Esophagus muscularis mucosa (tissue), 4 donors: ENCODE measurements around the gene PTBP2. TPM values are rescaled to one million over a fixed set of nuclear protein-coding genes. Genes with fewer than 3 reads are reported as not detected.

ENCODE experiments used
- DNase-seq: peaks from one replicate; pipeline ENCODE4 v3.0.0-alpha.2; 2017; ENCODE audit errors: extremely low spot score
- H3K27ac ChIP-seq, 4 donors: fragments of 200-600 bp; sonication (generic); replicated peaks in 1 of 4; 1 replicate in 3 of 4; 2 replicates in 1 of 4; pipeline ENCODE4 v1.5.1; 2016 to 2019; ENCODE audit warnings: mild to moderate bottlenecking in 1 of 4
- H3K27me3 ChIP-seq, 4 donors: fragments of 200-600 bp; sonication (generic); one replicate each; pipeline versions ENCODE4 v1.5.1 to v1.6.0; 2016 to 2019
- H3K36me3 ChIP-seq, 4 donors: fragments of 200-600 bp; sonication (generic); one replicate each; pipeline ENCODE4 v1.5.1; 2016 to 2019
- H3K4me1 ChIP-seq, 4 donors: fragments of 200-600 bp; sonication (generic); one replicate each; pipeline ENCODE4 v1.5.1; 2016 to 2019
- H3K4me3 ChIP-seq, 4 donors: fragments of 200-600 bp; sonication (generic); 1 replicate in 2 of 4; 2 replicates in 2 of 4; pipeline ENCODE4 v1.5.1; 2016 to 2019; ENCODE audit warnings: mild to moderate bottlenecking in 4 of 4, moderate library complexity in 1 of 4
- H3K9me3 ChIP-seq, 4 donors: fragments of 200-600 bp; sonication (generic); 1 replicate in 3 of 4; 2 replicates in 1 of 4; pipeline ENCODE4 v1.5.1; 2016 to 2019
- CTCF ChIP-seq, 3 experiments: fragments of 200-600 bp in 2 of 3; fragments of 450-650 bp in 1 of 3; sonication (generic) in 2 of 3; IDR thresholded peaks; one replicate each; pipeline ENCODE4 v1.5.1; 2017 to 2019; ENCODE audit warnings: antibody characterized with exemption in 3 of 3, mild to moderate bottlenecking in 2 of 3, moderate library complexity in 1 of 3
- EP300 ChIP-seq: sonication (generic); formaldehyde crosslinking; IDR thresholded peaks from one replicate; pipeline ENCODE4 v1.6.1; 2017; ENCODE audit warnings: antibody characterized with exemption
- POLR2A ChIP-seq: fragments of 450-650 bp; IDR thresholded peaks from one replicate; pipeline ENCODE4 v1.6.1; 2017; ENCODE audit warnings: antibody characterized with exemption, moderate library complexity, mild to moderate bottlenecking, low read depth
- POLR2AphosphoS5 ChIP-seq, 2 donors: sonication (generic); formaldehyde crosslinking; IDR thresholded peaks; one replicate each; pipeline ENCODE4 v1.6.1; 2017; ENCODE audit warnings: antibody characterized with exemption in 2 of 2
- WGBS: methylation state at CpG from one replicate; pipeline ENCODE4 v1.1.5; 2018; 5-methylcytosine and 5-hydroxymethylcytosine counted together
- intact Hi-C: fragments of 100-400 bp; cut with DNase I; formaldehyde crosslinking; loops from one replicate; pipeline ENCODE4 v1.15.1; 2023
- total RNA-seq, 4 donors: library from RNA; depleted of rRNA; stranded (reverse); fragments of >200 nt; gene quantifications; one replicate each; pipeline versions ENCODE4 v1.1.0 to v1.2.1, GENCODE V29; 2016

PTBP2 gene
- total RNA-seq, 4 donors from 2014 or later = 66.9 to 111 (median 82.8) TPM

- peaks cover 0 to 7% (median 3%) of the 10 kb centered on the region in 4 donors for H3K4me1 ChIP-seq
- 100% methylated on average over 1 of the region's 1 CpG for WGBS
- H3K9me3 ChIP-seq = no peaks in the 10 kb centered on the region
- H3K36me3 ChIP-seq = no peaks in the 10 kb centered on the region
- intact Hi-C loops = no loop called here
- no peak overlapping the region for H3K4me3 ChIP-seq
- no peak overlapping the region for H3K27ac ChIP-seq
- no peak for DNase-seq
- TF ChIP-seq POLR2AphosphoS5 (IDR thresholded peaks at IDR 0.05) (no peak), CTCF (IDR thresholded peaks at IDR 0.05) (no peak), EP300 (no peak), POLR2A (no peak)
- no peaks in the 10 kb centered on the region for H3K27me3 ChIP-seq
Measured at GRCh38 chr1:96825231-96825630, 103.6 kb downstream of the PTBP2 start.

GRCh38 chr1:96825950-96826576 is 104.5 kb downstream of the PTBP2 start:
- Histone ChIP-seq H3K27me3 (no peaks in the 10 kb centered on the region), H3K9me3 (no peaks in the 10 kb centered on the region), H3K4me1 (no peaks in the 10 kb centered on the region), H3K4me3 (no peak overlapping the region), H3K36me3 (no peaks in the 10 kb centered on the region), H3K27ac (no peak overlapping the region)
- TF ChIP-seq POLR2AphosphoS5 (IDR thresholded peaks at IDR 0.05) (no peak), CTCF (IDR thresholded peaks at IDR 0.05) (no peak), EP300 (no peak), POLR2A (no peak)
- DNase-seq = no peak
- intact Hi-C loops = no loop called here

- H3K27ac ChIP-seq = no peak overlapping the region
- no peaks in the 10 kb centered on the region for H3K27me3 ChIP-seq
- no peak for DNase-seq
- intact Hi-C loops = no loop called here
- WGBS = 100% methylated on average over 1 of the region's 1 CpG
- no peak overlapping the region for H3K4me3 ChIP-seq
- H3K9me3 ChIP-seq = no peaks in the 10 kb centered on the region
- H3K36me3 ChIP-seq = no peaks in the 10 kb centered on the region
- no peak for TF ChIP-seq CTCF (IDR thresholded peaks at IDR 0.05)
- TF ChIP-seq POLR2AphosphoS5 (IDR thresholded peaks at IDR 0.05) = no peak
- no peak for TF ChIP-seq POLR2A
- TF ChIP-seq EP300 = no peak
- peaks cover 0 to 12% (median 5%) of the 10 kb centered on the region in 4 donors for H3K4me1 ChIP-seq
Measured at GRCh38 chr1:96833376-96833775, 111.8 kb downstream of the PTBP2 start.

GRCh38 chr1:96834986-96835385 is 113.4 kb downstream of the PTBP2 start:
- H3K4me3 ChIP-seq = no peak overlapping the region
- WGBS = 65% methylated on average over 2 of the region's 2 CpGs
- intact Hi-C loops = no loop called here
- H3K4me1 ChIP-seq = peaks cover 0 to 12% (median 5%) of the 10 kb centered on the region in 4 donors
- H3K27ac ChIP-seq = no peak overlapping the region
- no peaks in the 10 kb centered on the region for H3K9me3 ChIP-seq
- TF ChIP-seq POLR2A = no peak
- TF ChIP-seq POLR2AphosphoS5 (IDR thresholded peaks at IDR 0.05) = no peak
- no peak for TF ChIP-seq CTCF (IDR thresholded peaks at IDR 0.05)
- TF ChIP-seq EP300 = no peak
- H3K36me3 ChIP-seq = no peaks in the 10 kb centered on the region
- no peaks in the 10 kb centered on the region for H3K27me3 ChIP-seq
- DNase-seq = no peak
